ENCODE data around the gene ERCC5. TPM values are rescaled to one million over a fixed set of nuclear protein-coding genes. Genes with fewer than 3 reads are reported as not detected.

ERCC5 gene
- total RNA-seq, 2 experiments from 2014 or later: 92.6 to 94.9 TPM

DNA sequence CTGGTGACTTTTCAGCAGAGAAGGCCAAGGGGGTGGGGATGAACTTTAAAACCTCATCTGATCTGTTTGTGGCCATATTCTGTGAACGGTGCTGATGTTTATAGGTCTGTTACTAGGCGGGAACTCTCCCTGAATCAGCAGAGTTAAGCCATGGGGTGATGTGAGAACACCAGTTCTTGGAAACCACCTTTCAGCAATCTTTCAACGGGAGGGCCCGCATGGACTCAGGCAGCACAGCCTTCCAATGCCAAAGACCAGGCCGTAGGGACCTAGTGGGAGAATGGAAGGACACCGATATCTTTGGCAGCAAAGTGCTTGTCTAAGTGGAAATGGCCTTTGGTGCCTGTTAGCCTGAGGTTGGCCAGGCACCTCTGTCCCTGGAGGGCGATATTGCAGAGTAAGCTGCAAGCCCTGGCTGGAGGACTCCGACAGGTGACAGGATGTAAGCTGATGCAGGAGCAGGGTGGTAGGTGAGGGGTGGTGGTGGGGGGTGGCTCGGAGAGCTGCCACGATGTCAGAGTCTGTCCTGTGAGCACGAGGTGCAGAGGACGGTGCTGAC is 57.0 kb downstream of the ERCC5 start:
- Mint-ChIP-seq H3K4me1 (no peaks in the 10 kb centered on the region), H3K9me3 (no peaks in the 10 kb centered on the region), H3K27me3 (peaks cover 7% of the 10 kb centered on the region), H3K27ac (no peak overlapping the region), H3K4me3 (no peak overlapping the region), H3K36me3 (ENCODE audit: low read depth) (no peaks in the 10 kb centered on the region)
- no peak for DNase-seq
- ChIA-PET POLR2A (no interaction called here), CTCF (interaction anchor here (0.6 kb wide), 1 partner anchor 413 kb away, joined by 4 read pairs; no protein-coding TSS in a partner anchor)

DNA sequence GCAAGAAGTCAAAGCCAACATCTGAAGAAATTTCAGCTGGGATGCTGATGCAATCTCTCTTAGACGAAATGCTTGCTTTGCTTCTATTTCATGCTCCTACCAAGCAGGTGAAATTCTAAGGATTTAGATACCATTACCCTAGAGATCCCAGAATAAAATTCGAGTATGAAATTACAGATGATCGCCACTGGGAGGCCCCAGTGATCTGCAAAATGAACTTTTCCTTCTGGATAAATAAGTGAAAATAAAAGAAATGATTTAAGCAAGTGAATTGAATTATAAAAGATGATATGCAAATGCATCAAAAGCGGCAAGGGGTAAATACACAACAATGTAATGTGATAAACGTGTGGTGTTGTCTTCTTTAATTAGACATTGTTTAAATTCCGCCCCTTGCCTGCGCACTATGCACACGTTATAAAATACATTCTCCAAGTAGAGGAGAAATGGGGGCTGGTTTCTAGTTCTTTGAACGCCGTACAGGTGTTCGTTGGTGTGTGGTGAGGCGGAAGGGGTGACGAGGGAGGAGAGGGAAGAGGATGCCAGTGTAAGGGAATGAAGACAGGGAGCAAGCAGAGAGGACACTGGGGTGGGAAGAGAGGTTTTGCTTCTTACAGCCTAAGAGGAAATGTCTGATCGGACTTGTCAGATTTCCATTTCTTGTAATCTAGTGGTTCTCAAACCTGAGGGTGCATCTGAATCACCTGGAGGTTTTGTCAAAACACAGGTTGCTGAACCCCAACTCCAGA is 58.0 kb downstream of the ERCC5 start:
- ChIA-PET POLR2A (no interaction called here), CTCF (no interaction called here)
- Mint-ChIP-seq H3K4me1 (no peaks in the 10 kb centered on the region), H3K27me3 (peaks cover 11% of the 10 kb centered on the region), H3K4me3 (no peak overlapping the region), H3K36me3 (ENCODE audit: low read depth) (no peaks in the 10 kb centered on the region), H3K27ac (no peak overlapping the region), H3K9me3 (no peaks in the 10 kb centered on the region)
- DNase-seq: no peak

DNA sequence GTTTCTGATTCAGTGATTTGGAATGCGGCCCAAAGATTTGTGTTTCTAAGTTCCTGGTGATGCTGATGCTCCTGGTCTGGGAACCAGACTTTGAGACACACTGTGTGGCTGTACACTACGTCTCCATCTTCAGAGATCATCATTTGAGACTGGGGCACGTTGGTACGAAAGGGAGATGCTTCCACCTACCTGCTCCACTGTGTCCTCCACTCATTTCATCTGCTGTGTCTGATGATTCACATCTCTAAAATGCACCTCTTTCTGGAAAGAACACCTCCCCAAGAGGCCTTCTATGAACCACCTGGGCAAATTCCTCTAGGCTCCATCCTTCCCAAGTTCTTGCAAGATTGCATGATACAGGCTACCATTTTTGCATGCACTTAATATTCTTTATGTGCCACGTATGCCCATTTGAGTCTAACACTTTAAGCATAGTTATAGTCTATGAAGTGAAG is 58.6 kb downstream of the ERCC5 start:
- CTCF ChIA-PET: no interaction called here
- no peaks in the 10 kb centered on the region for H3K9me3 Mint-ChIP-seq
- no peaks in the 10 kb centered on the region for H3K4me1 Mint-ChIP-seq
- no peak overlapping the region for H3K4me3 Mint-ChIP-seq
- POLR2A ChIA-PET: no interaction called here
- no peak for DNase-seq
- H3K27ac Mint-ChIP-seq: no peak overlapping the region
- H3K36me3 Mint-ChIP-seq (ENCODE audit: low read depth): no peaks in the 10 kb centered on the region
- peaks cover 11% of the 10 kb centered on the region for H3K27me3 Mint-ChIP-seq

DNA sequence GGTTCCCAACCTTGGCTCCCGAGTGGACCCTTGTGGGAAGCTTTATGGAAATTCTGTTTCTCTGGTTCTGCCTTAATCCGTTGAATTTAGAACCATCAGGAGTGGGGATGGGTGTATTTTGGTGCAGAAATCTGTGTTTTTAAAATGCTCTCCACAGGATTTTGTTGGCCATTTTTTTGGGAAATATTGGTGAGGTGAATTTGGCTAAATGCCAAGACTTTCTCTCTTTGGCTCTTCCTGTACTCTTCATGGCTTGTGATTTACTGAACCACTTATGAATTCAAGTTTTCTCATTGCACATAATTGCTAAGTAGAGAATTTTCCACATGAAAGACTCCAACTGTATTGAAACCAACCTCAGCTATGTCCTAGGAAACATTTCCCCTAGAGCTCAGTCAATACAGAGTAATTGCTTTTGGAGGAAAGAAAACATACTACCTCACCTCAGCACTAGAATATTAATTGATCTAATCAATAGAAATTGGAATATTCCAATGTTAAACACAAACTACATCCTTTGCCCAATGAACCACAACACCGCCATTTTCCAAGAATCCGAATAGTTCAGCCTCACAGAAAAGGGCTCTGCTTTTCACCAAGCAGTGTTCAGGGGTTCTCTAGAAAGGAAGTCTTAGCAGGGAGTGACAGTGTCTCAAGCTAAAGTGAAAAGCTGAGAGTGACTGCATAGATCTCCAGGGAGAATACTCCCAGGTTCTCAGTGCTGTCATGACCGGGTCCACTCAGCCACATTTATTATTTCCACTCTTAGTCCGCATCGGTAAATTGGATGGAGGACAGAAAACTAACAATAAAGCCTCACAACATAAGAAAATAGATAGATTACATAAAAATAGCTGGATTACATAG is 60.3 kb downstream of the ERCC5 start:
- Mint-ChIP-seq H3K4me1 (no peaks in the 10 kb centered on the region), H3K36me3 (ENCODE audit: low read depth) (no peaks in the 10 kb centered on the region), H3K27ac (no peak overlapping the region), H3K27me3 (peaks cover 11% of the 10 kb centered on the region), H3K9me3 (no peaks in the 10 kb centered on the region), H3K4me3 (no peak overlapping the region)
- ChIA-PET CTCF (no interaction called here), POLR2A (no interaction called here)
- no peak for DNase-seq

DNA sequence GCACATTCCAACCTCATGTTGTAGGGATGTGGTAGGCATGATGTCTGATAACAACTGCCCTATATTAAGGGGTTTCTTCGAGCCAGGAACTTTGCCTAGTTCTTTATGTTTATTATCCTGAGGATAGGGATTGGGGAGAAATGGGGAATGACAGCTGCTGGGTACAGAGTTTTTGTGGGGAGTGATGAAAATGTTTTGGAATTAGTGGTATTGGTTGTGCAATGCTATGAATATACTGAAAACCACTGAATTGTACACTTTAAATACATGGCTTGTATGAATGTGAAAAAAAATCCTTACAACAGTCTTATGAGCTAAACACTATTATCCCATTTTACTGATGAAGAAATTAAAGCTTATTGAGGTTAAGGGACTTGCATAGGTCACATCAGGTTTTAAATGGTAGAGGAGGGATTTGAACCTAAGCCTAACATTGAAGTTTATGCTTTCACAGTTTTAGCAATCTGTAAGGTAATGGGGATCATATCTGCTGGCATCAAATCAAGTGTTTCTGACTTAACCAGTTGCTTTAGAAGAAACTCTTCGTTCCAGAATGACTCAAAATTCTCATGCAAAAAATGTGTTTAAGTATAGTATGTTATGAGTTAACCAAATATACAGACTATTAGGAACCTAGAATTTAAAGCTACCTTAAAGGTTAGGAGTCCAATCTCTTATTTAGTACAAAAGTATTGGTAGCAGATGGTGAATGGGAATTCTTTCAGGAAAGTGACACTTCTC is 61.4 kb downstream of the ERCC5 start:
- no peaks in the 10 kb centered on the region for H3K9me3 Mint-ChIP-seq
- ChIA-PET POLR2A (no interaction called here), CTCF (interaction anchor here (0.7 kb wide), 1 partner anchor 290 kb away, joined by 4 read pairs; no protein-coding TSS in a partner anchor)
- no peak overlapping the region for H3K4me3 Mint-ChIP-seq
- H3K27me3 Mint-ChIP-seq: peaks cover 11% of the 10 kb centered on the region
- no peaks in the 10 kb centered on the region for H3K4me1 Mint-ChIP-seq
- H3K27ac Mint-ChIP-seq: no peak overlapping the region
- no peak for DNase-seq
- H3K36me3 Mint-ChIP-seq (ENCODE audit: low read depth): no peaks in the 10 kb centered on the region

DNA sequence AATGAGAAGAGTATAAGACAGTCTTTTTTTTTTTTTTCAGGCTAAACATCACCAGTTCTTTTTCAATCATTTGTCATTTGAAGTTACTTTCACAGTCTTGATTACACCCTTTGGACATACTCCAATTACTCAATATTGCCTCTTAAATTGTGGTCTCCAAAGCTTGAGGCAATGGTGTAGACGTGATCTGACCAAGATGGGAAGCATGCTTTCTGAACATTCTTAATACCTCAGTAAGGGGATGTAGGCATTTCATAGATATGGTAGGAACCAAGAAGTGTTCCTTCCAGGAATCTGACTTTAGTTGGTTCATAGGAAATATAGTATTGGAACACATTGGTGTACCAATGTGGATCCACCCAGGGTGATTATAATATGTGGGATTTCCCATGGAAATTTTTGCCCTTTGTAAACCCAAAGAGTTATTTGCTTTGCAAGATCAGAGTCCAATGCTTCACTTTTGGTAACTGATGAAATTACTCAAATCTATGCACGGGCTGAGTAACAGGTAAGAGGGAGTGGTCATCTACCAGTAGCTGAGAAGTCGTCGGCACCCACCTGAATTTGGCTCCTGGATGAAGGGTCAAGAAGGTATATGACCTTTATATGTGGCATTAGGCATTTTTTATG is 62.2 kb downstream of the ERCC5 start:
- H3K9me3 Mint-ChIP-seq: no peaks in the 10 kb centered on the region
- peaks cover 14% of the 10 kb centered on the region for H3K27me3 Mint-ChIP-seq
- no peak overlapping the region for H3K27ac Mint-ChIP-seq
- H3K4me1 Mint-ChIP-seq: no peaks in the 10 kb centered on the region
- DNase-seq: no peak
- POLR2A ChIA-PET: no interaction called here
- H3K36me3 Mint-ChIP-seq (ENCODE audit: low read depth): no peaks in the 10 kb centered on the region
- CTCF ChIA-PET: interaction anchor here (0.7 kb wide), 1 partner anchor 289 kb away, joined by 4 read pairs; no protein-coding TSS in a partner anchor
- H3K4me3 Mint-ChIP-seq: no peak overlapping the region

DNA sequence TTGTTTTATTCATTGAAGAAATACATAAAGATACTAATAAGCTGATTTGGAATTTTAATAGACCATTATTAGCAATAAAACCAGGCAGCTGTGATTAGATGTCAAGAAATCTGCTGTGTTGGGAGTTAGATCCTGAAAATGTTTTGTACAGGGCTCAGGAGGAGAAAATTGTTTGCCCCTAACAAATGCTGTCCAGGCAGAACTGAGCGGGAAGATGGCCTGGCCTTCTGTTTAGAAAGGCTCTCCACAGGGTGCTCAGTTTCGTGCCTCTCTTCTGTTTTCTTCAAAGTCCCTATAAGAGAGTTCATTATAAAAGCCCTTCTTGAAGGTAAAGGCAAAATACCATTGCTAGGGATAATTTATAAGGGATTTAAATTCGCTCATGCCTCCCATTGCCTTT is 64.1 kb downstream of the ERCC5 start:
- CTCF ChIA-PET: no interaction called here
- H3K27me3 Mint-ChIP-seq: peaks cover 13% of the 10 kb centered on the region

DNA sequence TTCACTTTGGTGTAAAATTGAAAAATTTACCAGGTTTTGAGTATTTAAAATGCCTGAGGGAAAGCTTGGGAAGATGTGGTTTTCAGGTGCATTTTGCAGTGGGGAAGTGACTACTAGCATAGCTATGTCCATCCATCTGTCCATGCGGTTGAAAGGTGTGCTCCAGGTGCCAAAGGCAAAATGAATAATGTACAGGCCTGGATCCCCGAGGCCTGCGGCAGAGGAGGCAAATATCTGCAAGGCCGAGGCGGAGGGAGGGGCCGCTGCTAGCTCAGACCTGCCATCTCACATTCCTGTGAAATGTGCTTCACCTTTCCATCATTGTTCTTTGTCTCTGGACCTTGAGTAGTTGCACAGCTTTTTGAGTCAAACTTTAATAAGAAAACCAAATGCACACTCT is 65.5 kb downstream of the ERCC5 start:
- Mint-ChIP-seq H3K27me3 (peaks cover 17% of the 10 kb centered on the region), H3K27ac (no peak overlapping the region), H3K9me3 (no peaks in the 10 kb centered on the region), H3K4me1 (no peaks in the 10 kb centered on the region), H3K36me3 (ENCODE audit: low read depth) (no peaks in the 10 kb centered on the region), H3K4me3 (no peak overlapping the region)
- ChIA-PET CTCF (interaction anchor here (0.6 to 0.7 kb wide), 2 partner anchors 12 to 511 kb away, joined by 3 to 6 read pairs; no protein-coding TSS in a partner anchor), POLR2A (interaction anchor here (0.6 to 0.8 kb wide), 2 partner anchors 338 to 1416 kb away, joined by 4 to 5 read pairs; no protein-coding TSS in a partner anchor)
- no peak for DNase-seq

More for the DNA sequence above, 64.1 kb downstream of the ERCC5 start:
- POLR2A ChIA-PET: no interaction called here
- Mint-ChIP-seq H3K4me1 (no peaks in the 10 kb centered on the region), H3K36me3 (ENCODE audit: low read depth) (no peaks in the 10 kb centered on the region), H3K4me3 (no peak overlapping the region), H3K9me3 (no peaks in the 10 kb centered on the region), H3K27ac (no peak overlapping the region)
- DNase-seq: no peak

DNA sequence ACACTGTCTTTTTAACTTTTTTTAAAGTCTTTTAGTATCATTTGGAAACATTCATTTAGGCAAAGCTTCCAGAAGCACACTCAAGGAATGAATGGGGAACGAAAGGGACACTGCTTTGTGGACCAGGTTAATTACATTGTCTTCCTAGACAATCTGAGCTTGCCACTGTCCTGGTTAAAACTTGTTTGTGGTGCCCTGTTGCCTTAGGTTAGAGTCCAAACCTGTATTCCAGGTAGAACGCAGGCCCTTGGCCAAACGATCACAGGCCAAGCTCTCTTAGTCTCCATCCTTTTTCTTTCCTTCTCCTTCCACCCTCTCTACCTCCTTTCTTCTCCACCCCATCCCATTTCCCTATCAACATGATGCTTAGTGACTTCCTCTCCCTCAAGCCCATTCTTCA is 66.8 kb downstream of the ERCC5 start:
- POLR2A ChIA-PET: no interaction called here
- Mint-ChIP-seq H3K36me3 (ENCODE audit: low read depth) (no peaks in the 10 kb centered on the region), H3K9me3 (no peaks in the 10 kb centered on the region), H3K4me3 (no peak overlapping the region), H3K27me3 (peaks cover 17% of the 10 kb centered on the region), H3K27ac (no peak overlapping the region), H3K4me1 (no peaks in the 10 kb centered on the region)
- CTCF ChIA-PET: no interaction called here
- no peak for DNase-seq

DNA sequence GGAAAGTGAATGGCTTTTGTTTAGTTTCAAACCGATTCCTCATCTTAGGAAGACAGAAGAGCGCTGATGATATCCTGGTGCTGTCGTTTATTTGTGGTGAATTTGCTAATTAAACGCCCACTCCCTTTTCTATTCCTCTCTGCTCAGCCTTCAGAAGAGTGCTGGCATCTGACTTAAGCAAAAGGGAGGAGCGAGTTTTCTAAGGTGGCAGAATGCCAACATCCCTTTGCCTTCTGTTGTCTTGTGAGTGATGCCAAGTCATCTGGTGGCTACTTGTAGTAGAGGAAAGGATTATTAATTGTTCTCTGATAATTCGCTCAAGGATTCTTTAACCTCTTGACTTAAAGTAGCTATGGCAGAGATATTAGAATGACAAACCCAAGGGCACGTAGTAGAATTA is 68.1 kb downstream of the ERCC5 start:
- DNase-seq: no peak
- Mint-ChIP-seq H3K36me3 (ENCODE audit: low read depth) (no peaks in the 10 kb centered on the region), H3K4me3 (no peak overlapping the region), H3K27me3 (peaks cover 16% of the 10 kb centered on the region), H3K4me1 (no peaks in the 10 kb centered on the region), H3K9me3 (no peaks in the 10 kb centered on the region), H3K27ac (no peak overlapping the region)
- CTCF ChIA-PET: no interaction called here
- POLR2A ChIA-PET: interaction anchor here (0.6 kb wide), 1 partner anchor 317 kb away, joined by 3 read pairs; the partner anchor contains the start of gene TPP2

DNA sequence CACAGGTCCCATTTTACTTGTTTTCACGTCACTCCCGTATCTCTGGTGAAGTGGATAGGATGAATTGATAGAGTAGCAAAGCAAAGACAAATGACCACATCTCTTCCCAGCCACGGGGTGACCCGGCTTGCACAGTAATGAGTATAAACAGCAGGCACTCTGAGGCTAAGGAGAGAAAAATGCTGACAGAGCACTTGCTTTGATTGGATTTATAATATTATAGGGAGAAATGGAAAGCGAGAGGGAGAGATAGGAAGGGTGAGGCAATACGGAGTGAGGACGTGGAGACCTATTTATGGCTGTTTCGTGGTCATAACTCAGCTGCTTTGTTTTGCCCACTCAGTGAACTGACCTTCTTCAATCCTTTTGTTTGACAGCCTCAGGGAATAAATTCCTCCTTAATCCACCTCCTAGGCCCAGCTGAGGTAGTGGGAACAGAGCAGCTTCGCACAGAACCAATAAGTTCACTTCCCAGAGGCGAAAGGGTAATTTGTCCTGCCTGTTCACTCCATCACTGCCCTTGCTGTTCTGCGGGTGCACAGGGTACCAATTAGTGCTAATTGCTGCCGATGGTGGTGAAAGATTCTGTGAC is 68.6 kb downstream of the ERCC5 start:
- ChIA-PET POLR2A (no interaction called here), CTCF (no interaction called here)
- H3K9me3 Mint-ChIP-seq: no peaks in the 10 kb centered on the region
- DNase-seq: no peak
- H3K4me3 Mint-ChIP-seq: no peak overlapping the region
- no peak overlapping the region for H3K27ac Mint-ChIP-seq
- H3K4me1 Mint-ChIP-seq: no peaks in the 10 kb centered on the region
- peaks cover 16% of the 10 kb centered on the region for H3K27me3 Mint-ChIP-seq
- H3K36me3 Mint-ChIP-seq (ENCODE audit: low read depth): no peaks in the 10 kb centered on the region

DNA sequence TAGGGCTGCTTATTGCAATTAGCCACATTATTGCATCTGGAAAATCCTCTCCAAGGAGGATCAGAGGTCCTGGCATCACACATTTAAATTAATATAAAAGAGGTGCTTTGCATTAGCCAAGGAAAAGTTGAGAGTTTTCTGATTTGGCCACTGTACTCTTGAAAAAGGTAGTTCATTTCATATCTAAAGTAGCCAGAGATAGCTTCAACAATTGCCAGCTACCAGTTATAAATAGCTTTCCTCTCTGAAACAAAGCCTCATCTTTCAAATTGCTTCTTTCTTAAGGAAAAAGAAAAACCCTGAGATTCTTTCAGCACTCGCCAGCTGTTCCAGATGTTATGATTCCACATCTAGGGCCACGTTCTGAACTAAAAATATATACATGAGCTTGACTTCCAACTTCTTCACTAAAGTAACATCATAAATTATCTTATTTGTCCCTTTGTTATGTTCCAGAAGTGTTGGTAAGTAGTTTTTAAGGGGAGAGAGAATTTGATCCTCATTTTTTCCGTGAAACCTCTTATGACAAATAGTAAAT is 69.6 kb downstream of the ERCC5 start:
- no peaks in the 10 kb centered on the region for H3K4me1 Mint-ChIP-seq

More for the DNA sequence above, 69.6 kb downstream of the ERCC5 start:
- Mint-ChIP-seq H3K27ac (no peak overlapping the region), H3K9me3 (no peaks in the 10 kb centered on the region), H3K36me3 (ENCODE audit: low read depth) (no peaks in the 10 kb centered on the region), H3K27me3 (peaks cover 16% of the 10 kb centered on the region), H3K4me3 (no peak overlapping the region)
- CTCF ChIA-PET: interaction anchor here (0.7 kb wide), 1 partner anchor 39 kb away, joined by 3 read pairs; no protein-coding TSS in a partner anchor
- DNase-seq: no peak
- POLR2A ChIA-PET: no interaction called here

Data from activated CD4-positive, alpha-beta T cell treated with anti-CD3 and anti-CD28 coated beads, Interleukin-2, amount 10 ng/mL, durations not matched to agents 7 days and 5 days (primary cell).